IgD-negative memory B cell (primary cell): ENCODE results near the gene EBPL. TPM values are rescaled to one million over a fixed set of nuclear protein-coding genes. Genes with fewer than 3 reads are reported as not detected.

Source experiments
- H3K27ac Mint-ChIP-seq, 3 donors: one replicate each; pipeline ENCODE4 v1.8.0; 2020 to 2022; ENCODE audit warnings: mild to moderate bottlenecking in 3 of 3, mixed read lengths in 3 of 3, moderate library complexity in 1 of 3
- H3K27me3 Mint-ChIP-seq: one replicate; pipeline ENCODE4 v1.8.0; 2021; ENCODE audit warnings: mixed read lengths
- H3K36me3 Mint-ChIP-seq: one replicate; pipeline ENCODE4 v1.8.0; 2020; ENCODE audit warnings: mild to moderate bottlenecking, mixed read lengths
- H3K4me1 Mint-ChIP-seq, 3 donors: one replicate each; pipeline ENCODE4 v1.8.0; 2020 to 2022; ENCODE audit warnings: mixed read lengths in 3 of 3, mild to moderate bottlenecking in 1 of 3
- H3K4me3 Mint-ChIP-seq, 4 donors: one replicate each; pipeline ENCODE4 v1.8.0; 2020 to 2022; ENCODE audit warnings: mild to moderate bottlenecking in 4 of 4, mixed read lengths in 4 of 4, moderate library complexity in 3 of 4
- H3K9me3 Mint-ChIP-seq, 3 donors: one replicate each; pipeline ENCODE4 v1.8.0; 2020 to 2021; ENCODE audit warnings: mixed read lengths in 3 of 3, mild to moderate bottlenecking in 1 of 3
- polyA plus RNA-seq: library from polyadenylated mRNA; unstranded; fragments of 300-500 nt; fragmentation: Illumina TruSeq; gene quantifications from one replicate; pipeline ENCODE4 v1.2.3, GENCODE V29; 2021

Gene EBPL
- polyA plus RNA-seq, 1 donor from 2014 or later: 43.3 TPM

- Mint-ChIP-seq H3K4me1 (peaks cover 14 to 27% (median 19%) of the 10 kb centered on the region in 3 donors), H3K27me3 (no peaks in the 10 kb centered on the region), H3K9me3 (no peaks in the 10 kb centered on the region), H3K27ac (peak overlapping the region in 2 of 3 donors; percentile 18 to 46), H3K36me3 (no peaks in the 10 kb centered on the region), H3K4me3 (peak overlapping the region; percentile 83 to 93 (median 90))
These were observed 922 bp downstream of the EBPL start for GRCh38 chr13:49690133-49690994.

GRCh38 chr13:49683489-49683888, 7.8 kb downstream of the EBPL start:
- Mint-ChIP-seq H3K4me3 (no peak overlapping the region), H3K27me3 (no peaks in the 10 kb centered on the region), H3K36me3 (no peaks in the 10 kb centered on the region), H3K9me3 (no peaks in the 10 kb centered on the region), H3K4me1 (peaks cover 4 to 11% (median 9%) of the 10 kb centered on the region in 3 donors), H3K27ac (peak overlapping the region in 1 of 3 donors; percentile 73)

- Mint-ChIP-seq H3K27ac (peak overlapping the region in 1 of 3 donors; percentile 23), H3K36me3 (peaks cover 7% of the 10 kb centered on the region), H3K9me3 (no peaks in the 10 kb centered on the region)
These were observed 9.3 kb downstream of the EBPL start for GRCh38 chr13:49681842-49682435.

GRCh38 chr13:49679246-49679645, 12.0 kb downstream of the EBPL start:
- H3K27ac Mint-ChIP-seq: peak overlapping the region in 1 of 3 donors; percentile 19
- H3K27me3 Mint-ChIP-seq: no peaks in the 10 kb centered on the region
- peaks cover 12% of the 10 kb centered on the region for H3K36me3 Mint-ChIP-seq

More at GRCh38 chr13:49681842-49682435, 9.3 kb downstream of the EBPL start:
- no peak overlapping the region for H3K4me3 Mint-ChIP-seq
- H3K27me3 Mint-ChIP-seq: no peaks in the 10 kb centered on the region
- peaks cover 5 to 14% (median 11%) of the 10 kb centered on the region in 3 donors for H3K4me1 Mint-ChIP-seq

DNA sequence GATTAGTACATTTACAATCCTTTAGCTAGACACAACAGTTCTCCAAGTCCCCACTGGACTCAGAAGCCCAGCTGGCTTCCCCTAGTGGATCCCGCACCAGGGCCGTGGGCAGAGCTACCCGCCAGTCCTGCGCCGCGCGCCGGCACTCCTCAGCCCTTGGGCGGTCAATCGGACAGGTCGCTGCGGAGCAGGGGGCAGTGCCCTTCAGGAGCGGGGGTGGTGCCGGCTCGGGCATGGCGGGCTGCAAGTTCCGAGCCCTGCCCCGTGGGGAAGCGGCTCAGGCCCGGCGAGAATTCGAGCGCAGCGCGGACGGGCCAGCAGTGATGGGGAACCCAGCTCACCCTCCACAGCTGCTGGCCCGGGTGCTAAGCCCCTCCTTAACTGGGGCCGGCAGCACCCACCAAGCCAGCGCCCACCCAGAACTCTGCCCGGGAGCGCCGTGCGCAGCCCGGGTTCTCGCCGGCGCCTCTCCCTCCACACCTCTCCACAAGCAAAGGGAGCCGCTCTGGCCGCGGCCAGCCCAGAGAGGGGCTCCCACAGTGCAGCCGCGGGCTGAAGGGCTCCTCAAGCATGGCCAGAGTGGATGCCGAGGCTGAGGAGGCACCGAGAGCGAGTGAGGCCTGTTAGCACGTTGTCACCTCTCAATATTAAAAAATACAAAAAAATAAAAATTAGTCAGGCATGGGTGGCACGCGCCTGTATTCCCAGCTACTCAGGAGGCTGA, 12.9 kb downstream of the EBPL start:
- Mint-ChIP-seq H3K4me1 (peaks cover 8 to 17% (median 16%) of the 10 kb centered on the region in 3 donors), H3K36me3 (peaks cover 12% of the 10 kb centered on the region), H3K4me3 (no peak overlapping the region)

More at GRCh38 chr13:49679246-49679645, 12.0 kb downstream of the EBPL start:
- H3K9me3 Mint-ChIP-seq: no peaks in the 10 kb centered on the region
- no peak overlapping the region for H3K4me3 Mint-ChIP-seq
- peaks cover 11 to 20% (median 19%) of the 10 kb centered on the region in 3 donors for H3K4me1 Mint-ChIP-seq

DNA sequence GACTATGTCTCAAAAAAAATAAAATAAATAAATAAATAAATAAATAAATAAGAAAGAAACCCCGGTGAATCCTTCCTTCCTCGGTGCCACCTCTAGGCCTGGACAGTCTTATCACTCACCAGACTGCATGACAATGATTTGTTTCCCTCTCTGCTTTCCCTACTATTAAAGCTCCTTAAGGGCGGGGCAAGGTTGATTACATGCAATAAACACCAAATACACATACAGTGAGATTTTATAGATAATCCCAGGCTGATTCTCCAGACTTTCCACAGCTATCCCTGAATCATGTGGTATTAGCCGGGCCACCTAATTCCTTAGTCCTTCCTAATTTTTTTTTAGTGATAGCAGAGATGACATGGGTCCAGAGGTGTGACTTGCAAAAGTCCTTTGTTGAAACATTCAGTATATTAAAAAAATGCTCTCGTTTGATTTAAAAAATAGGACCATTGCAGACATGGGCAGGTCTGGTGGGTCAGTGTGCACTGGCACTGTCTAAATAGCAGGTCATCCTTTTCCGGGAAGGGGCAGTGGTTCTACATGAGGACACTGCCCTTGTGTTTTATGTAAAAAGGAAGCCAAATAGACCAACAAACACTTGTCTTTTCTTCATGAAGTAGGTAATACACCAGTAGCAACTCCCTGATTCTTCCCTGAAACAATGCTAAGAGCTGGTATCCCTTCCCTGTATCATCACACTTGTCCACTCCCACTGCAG, 14.5 kb downstream of the EBPL start:
- Mint-ChIP-seq H3K27me3 (no peaks in the 10 kb centered on the region), H3K4me3 (peak overlapping the region in 1 of 4 donors; percentile 6), H3K9me3 (no peaks in the 10 kb centered on the region), H3K27ac (no peak overlapping the region), H3K36me3 (peaks cover 12% of the 10 kb centered on the region), H3K4me1 (peaks cover 8 to 16% (median 15%) of the 10 kb centered on the region in 3 donors)

More for the DNA sequence above, 12.9 kb downstream of the EBPL start:
- Mint-ChIP-seq H3K9me3 (no peaks in the 10 kb centered on the region), H3K27ac (peak overlapping the region in 1 of 3 donors; percentile 19), H3K27me3 (no peaks in the 10 kb centered on the region)

DNA sequence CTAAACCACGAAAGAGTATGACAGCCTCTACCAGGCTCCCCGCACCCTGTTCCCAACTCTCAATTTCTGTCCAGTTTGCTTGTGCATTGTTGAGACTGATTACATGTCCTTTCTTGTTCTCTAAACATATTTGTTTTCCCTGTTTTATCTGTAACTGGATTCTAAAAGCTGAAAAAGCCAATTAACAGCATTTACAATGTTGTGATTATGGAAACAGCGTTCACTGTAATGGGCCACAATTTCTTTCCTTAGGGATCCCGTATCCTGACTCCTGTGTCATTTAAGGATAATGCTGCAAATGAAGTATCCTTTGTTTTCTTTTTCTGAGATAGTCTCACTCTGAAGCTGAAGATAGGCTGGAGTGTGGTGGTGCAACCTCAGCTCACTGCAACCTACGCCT, 20.5 kb downstream of the EBPL start:
- Mint-ChIP-seq H3K36me3 (peaks cover 13% of the 10 kb centered on the region), H3K27ac (no peak overlapping the region), H3K9me3 (no peaks in the 10 kb centered on the region), H3K27me3 (no peaks in the 10 kb centered on the region), H3K4me3 (peak overlapping the region in 1 of 4 donors; percentile 39), H3K4me1 (peaks cover 4 to 7% (median 6%) of the 10 kb centered on the region in 3 donors)

DNA sequence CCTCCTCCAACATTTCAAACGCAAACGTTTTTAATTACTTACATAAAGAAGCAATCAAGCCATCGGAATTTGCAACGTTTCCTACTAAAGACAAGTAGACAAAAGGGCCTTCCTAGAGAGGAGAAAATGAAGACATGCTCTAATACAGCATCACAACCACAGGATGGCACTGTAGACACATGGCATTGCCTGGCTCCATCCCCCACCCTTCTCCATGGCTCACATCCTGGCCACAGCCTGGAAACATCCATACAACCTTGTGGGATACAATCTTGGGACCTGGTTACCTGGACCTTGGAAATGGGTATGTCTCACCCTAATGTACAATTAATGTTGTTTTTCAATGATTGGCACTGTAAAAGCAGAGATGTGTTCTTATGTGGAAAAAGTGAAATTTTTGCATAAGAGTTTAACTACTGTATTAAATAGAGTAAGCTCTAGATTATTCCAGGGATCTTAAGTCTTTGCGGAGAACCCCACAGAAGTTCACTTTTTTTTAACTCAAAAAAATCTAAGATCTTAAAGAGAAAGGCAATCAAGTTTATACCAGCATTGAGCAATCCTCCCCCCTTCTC, 21.5 kb downstream of the EBPL start:
- Mint-ChIP-seq H3K4me3 (no peak overlapping the region), H3K36me3 (peaks cover 13% of the 10 kb centered on the region), H3K27me3 (no peaks in the 10 kb centered on the region), H3K9me3 (no peaks in the 10 kb centered on the region), H3K27ac (no peak overlapping the region), H3K4me1 (peaks cover 0 to 2% (median 0%) of the 10 kb centered on the region in 3 donors)

DNA sequence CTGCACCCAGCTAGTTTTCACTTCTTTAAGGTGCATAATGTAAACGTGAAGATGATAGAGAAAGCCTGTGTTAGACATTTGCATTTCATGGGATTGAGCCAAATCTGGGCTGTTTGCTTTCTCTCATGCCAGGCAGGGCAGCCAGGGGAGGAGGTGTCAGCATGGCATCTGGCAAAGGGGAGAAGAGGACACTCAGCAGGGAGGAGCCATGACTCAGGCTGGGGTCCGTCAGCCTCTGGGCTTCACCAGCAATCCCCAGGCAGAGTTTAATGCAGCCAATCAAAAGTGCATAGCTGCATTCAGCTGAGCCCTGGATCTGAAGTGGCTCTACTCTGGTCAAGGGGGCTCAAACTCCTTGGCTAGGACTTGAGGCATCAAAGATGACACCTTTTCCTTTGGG, 23.5 kb downstream of the EBPL start:
- H3K9me3 Mint-ChIP-seq: no peaks in the 10 kb centered on the region
- no peaks in the 10 kb centered on the region for H3K27me3 Mint-ChIP-seq
- no peak overlapping the region for H3K4me3 Mint-ChIP-seq
- peaks cover 12% of the 10 kb centered on the region for H3K36me3 Mint-ChIP-seq
- no peaks in the 10 kb centered on the region for H3K4me1 Mint-ChIP-seq
- no peak overlapping the region for H3K27ac Mint-ChIP-seq

DNA sequence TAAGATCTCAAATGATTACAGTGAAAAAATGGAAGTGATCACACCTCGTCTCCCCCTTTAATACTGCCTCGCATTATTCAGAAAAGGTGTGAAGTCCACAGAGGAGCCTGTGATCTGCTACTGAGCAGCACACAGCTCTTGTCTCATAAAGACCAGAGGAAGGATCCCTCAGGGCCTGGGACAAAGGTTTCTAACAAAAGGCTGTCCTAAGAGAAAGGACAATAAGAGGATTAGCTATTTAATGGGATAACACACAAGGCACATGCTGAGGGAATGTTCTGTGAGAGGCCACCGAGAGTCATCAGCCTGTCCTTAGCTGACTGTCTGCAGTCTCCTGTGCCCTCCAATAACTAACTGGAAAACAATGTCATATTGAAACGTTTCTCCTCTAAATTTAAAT, 26.7 kb downstream of the EBPL start:
- Mint-ChIP-seq H3K27ac (no peak overlapping the region), H3K4me3 (no peak overlapping the region), H3K36me3 (peaks cover 15% of the 10 kb centered on the region), H3K4me1 (no peaks in the 10 kb centered on the region), H3K27me3 (no peaks in the 10 kb centered on the region), H3K9me3 (no peaks in the 10 kb centered on the region)

DNA sequence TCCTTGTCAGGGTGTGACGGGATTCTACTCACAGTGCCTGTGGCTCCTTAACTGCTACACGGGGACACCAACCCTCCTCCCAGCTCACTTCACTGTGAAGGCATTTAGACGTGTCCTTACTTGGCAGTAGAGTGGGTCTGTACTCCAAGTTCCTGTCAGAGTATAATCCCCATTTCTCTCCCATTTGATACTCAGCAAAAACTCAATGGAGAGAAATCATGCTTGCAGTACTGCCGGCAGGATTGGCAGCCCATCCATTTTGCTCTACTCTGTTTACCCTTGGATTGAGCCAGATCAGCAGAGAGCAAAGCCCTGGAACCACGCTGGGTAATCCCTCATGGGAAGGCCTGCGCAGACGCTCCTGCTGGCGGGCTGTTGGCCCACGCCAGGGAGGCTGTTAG, 34.0 kb downstream of the EBPL start:
- H3K4me3 Mint-ChIP-seq: no peak overlapping the region
- H3K36me3 Mint-ChIP-seq: peaks cover 2% of the 10 kb centered on the region
- peaks cover 0 to 5% (median 0%) of the 10 kb centered on the region in 3 donors for H3K4me1 Mint-ChIP-seq
- no peak overlapping the region for H3K27ac Mint-ChIP-seq
- H3K27me3 Mint-ChIP-seq: no peaks in the 10 kb centered on the region
- H3K9me3 Mint-ChIP-seq: no peaks in the 10 kb centered on the region

GRCh38 chr13:49655906-49656305, 35.4 kb downstream of the EBPL start:
- H3K27ac Mint-ChIP-seq: no peak overlapping the region
- no peak overlapping the region for H3K4me3 Mint-ChIP-seq
- peaks cover 0 to 5% (median 0%) of the 10 kb centered on the region in 3 donors for H3K4me1 Mint-ChIP-seq
- H3K9me3 Mint-ChIP-seq: no peaks in the 10 kb centered on the region
- H3K36me3 Mint-ChIP-seq: peaks cover 2% of the 10 kb centered on the region
- no peaks in the 10 kb centered on the region for H3K27me3 Mint-ChIP-seq

- Mint-ChIP-seq H3K4me1 (peaks cover 0 to 5% (median 0%) of the 10 kb centered on the region in 3 donors), H3K9me3 (no peaks in the 10 kb centered on the region), H3K4me3 (no peak overlapping the region), H3K27me3 (no peaks in the 10 kb centered on the region), H3K27ac (no peak overlapping the region), H3K36me3 (peaks cover 2% of the 10 kb centered on the region)
These were observed 37.3 kb downstream of the EBPL start for GRCh38 chr13:49654011-49654410.

- no peaks in the 10 kb centered on the region for H3K27me3 Mint-ChIP-seq
These were observed 37.8 kb downstream of the EBPL start for GRCh38 chr13:49653478-49653877.

More at GRCh38 chr13:49653478-49653877, 37.8 kb downstream of the EBPL start:
- Mint-ChIP-seq H3K4me3 (no peak overlapping the region), H3K36me3 (peaks cover 2% of the 10 kb centered on the region), H3K9me3 (no peaks in the 10 kb centered on the region), H3K4me1 (peaks cover 0 to 5% (median 0%) of the 10 kb centered on the region in 3 donors), H3K27ac (no peak overlapping the region)
